Urinary bladder (tissue), 4 donors: ENCODE measurements around the gene SLC30A2. TPM values are rescaled to one million over a fixed set of nuclear protein-coding genes. Genes with fewer than 3 reads are reported as not detected.
"Not testable (repeated sequence)": the region's sequence is repeated elsewhere in the genome, so short reads cannot be mapped to it uniquely, and the experiment has no call there.

Experiments used
- DNase-seq: peaks from one replicate; pipeline ENCODE4 v3.0.0-alpha.2; 2015; ENCODE audit errors: extremely low spot score
- H3K27ac ChIP-seq: one replicate; pipeline ENCODE4 v1.5.1; 2013; ENCODE audit warnings: low read depth, mild to moderate bottlenecking, moderate library complexity
- H3K36me3 ChIP-seq: one replicate; pipeline ENCODE4 v1.6.1; 2013; ENCODE audit warnings: mild to moderate bottlenecking, moderate library complexity; ENCODE audit not compliant: insufficient read depth
- H3K4me1 ChIP-seq: one replicate; pipeline ENCODE4 v1.6.1; 2013; ENCODE audit warnings: mild to moderate bottlenecking, moderate library complexity; ENCODE audit not compliant: insufficient read depth
- H3K4me3 ChIP-seq: one replicate; pipeline ENCODE4 v1.5.1; 2013; ENCODE audit warnings: low read depth, low read length
- WGBS: extraction: QIAGEN DNeasy Blood & Tissue Kit; methylation state at CpG from one replicate; pipeline ENCODE4 v1.1.7; 2013; 5-methylcytosine and 5-hydroxymethylcytosine counted together
- polyA plus RNA-seq: library from polyadenylated mRNA; stranded (reverse); fragments of 200-250 nt; gene quantifications from one replicate; pipeline ENCODE4 v1.2.3, GENCODE V29; 2013
- total RNA-seq: library from RNA; depleted of rRNA; stranded (reverse); fragments of >200 nt; gene quantifications from one replicate; pipeline ENCODE4 v1.2.3, GENCODE V29; 2014
- donor health status: healthy with polysubstance abuse.
- donor health status: healthy.

Gene SLC30A2, protein sequence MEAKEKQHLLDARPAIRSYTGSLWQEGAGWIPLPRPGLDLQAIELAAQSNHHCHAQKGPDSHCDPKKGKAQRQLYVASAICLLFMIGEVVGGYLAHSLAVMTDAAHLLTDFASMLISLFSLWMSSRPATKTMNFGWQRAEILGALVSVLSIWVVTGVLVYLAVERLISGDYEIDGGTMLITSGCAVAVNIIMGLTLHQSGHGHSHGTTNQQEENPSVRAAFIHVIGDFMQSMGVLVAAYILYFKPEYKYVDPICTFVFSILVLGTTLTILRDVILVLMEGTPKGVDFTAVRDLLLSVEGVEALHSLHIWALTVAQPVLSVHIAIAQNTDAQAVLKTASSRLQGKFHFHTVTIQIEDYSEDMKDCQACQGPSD
- total RNA-seq = 1.7 TPM
- 0.24 TPM for polyA plus RNA-seq

DNA sequence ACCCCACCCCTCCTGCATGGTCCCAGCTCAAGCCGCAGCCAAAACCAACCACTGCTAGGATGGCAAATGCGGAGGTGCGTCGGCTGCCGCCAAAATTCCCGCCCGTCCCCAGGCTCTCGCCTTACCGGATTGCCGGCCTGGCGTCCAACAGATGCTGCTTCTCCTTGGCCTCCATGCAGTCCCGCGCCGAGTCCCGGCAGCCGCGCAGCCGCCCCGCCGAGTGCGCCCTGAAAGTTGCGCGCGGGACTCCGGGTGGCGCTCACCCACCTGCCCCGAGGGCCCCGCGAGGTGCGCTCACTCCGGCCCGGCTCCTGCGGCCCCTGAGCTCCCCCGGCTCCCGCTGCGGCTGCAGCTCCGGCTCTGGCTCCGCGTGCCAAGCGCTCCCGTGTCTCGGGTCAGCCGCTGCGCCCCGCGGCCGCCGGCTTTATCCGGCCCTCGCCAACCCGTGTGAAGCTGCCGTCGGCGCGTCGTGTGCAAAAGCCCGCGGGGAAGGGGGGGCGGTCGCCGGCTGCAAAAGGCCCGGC is at the start of gene SLC30A2:
TSS of gene SLC30A2 (minus strand) at position 397 of the 524 bp plus-strand sequence. CDS start at position 175, 222 bp downstream.
- Histone ChIP-seq H3K4me3 (peak within 1 kb of the TSS; percentile 9), H3K27ac (no peak within 1 kb of the TSS), H3K36me3 (no peaks in the 10 kb centered on the region), H3K4me1 (no peaks in the 10 kb centered on the region)
- DNase-seq = no peak
- under 1% methylated on average over 61 of the region's 62 CpGs for WGBS

DNA sequence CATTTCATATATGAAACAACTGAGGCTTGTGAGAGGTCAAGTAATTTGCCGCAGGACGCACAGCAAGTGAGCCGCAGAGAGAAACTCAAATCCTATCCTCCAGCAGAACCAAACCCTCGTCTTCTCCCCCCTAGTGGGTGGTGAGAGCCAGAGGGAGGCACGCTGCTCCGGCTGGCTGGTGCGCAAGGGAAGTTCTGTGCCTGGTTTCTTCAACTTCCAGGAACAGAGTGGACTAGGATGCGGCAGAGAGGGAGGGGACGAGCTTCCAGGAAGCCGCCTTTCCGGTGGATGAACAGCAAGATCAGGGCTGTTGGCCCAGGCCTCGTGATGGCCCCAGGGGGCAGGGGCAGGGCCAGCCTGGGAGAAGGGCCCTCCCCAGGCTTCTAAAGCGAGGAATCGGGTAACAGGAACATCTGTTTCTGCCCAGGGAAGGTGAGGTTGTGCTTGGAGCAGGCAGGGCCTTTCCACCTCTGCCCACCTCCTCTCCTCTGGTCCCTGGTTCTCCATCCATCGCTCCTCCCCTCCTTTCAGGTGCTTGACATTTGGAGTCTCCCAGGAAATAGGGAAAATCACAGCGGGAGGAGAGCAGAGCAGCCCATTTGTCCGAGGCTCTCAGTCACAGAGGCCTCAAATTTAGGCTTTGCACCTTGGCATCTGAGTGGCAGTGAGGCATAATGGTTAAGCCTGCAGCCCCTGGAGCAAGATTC is 48.9 kb upstream of the SLC30A2 start:
- no peak overlapping the region for H3K4me3 ChIP-seq
- H3K4me1 ChIP-seq = no peaks in the 10 kb centered on the region
- no peaks in the 10 kb centered on the region for H3K36me3 ChIP-seq
- H3K27ac ChIP-seq = no peak overlapping the region
- DNase-seq = no peak
- 31% methylated on average over 17 of the region's 17 CpGs for WGBS

DNA sequence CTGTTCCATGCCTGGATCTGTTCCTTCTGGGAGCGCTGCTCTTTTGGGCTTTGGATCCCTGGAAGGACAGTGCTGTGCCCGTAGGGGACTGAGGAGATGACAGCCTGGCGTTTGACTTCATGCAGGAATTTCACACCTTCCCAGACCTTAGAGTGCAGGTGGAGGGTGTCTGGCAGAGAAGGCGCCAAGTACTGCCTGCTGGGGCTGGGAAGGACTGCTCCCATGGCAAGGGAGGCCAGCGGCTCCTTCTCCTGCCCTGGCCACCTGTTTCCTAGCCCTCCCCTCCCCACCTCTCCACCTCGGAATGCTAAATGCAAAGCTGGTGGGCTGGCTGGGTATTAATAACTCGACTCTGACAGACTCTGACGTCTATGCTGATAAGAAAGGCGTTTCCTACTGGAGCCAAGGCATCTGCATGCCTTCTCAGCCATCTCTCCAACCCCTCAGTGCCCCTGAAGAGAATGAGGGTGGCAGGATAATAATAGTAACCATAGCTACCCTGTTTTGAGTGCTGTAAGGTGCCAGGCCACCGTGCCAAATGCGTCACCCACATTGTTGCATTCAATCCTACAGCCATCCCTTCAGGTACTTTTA is 48.3 kb upstream of the SLC30A2 start:
- H3K36me3 ChIP-seq = no peaks in the 10 kb centered on the region
- WGBS = 16% methylated on average over 11 of the region's 11 CpGs
- no peak for DNase-seq
- no peak overlapping the region for H3K27ac ChIP-seq
- no peaks in the 10 kb centered on the region for H3K4me1 ChIP-seq
- no peak overlapping the region for H3K4me3 ChIP-seq

DNA sequence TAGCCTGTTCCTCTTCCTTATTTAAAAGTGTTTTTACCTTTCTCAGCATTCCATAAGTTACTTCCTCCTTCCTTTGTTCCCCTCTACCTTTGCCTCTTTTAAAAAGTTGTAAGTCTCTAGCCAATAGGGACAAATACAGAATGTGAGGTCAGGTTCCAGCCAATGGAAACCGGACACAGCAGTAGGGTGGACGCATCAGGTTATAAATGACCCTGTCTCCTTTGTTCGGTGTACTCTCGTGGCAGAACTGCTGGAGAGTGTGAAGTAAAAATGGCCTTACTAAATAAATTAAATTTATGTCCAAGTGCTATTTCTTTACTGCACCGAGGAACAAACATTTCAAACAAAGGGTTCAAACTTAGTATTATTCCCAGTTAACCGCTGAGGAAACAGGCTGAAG is 47.7 kb upstream of the SLC30A2 start:
- not testable (repeated sequence) for H3K27ac ChIP-seq, H3K36me3 ChIP-seq, H3K4me1 ChIP-seq, H3K4me3 ChIP-seq, DNase-seq
- 39% methylated on average over 6 of the region's 6 CpGs for WGBS

DNA sequence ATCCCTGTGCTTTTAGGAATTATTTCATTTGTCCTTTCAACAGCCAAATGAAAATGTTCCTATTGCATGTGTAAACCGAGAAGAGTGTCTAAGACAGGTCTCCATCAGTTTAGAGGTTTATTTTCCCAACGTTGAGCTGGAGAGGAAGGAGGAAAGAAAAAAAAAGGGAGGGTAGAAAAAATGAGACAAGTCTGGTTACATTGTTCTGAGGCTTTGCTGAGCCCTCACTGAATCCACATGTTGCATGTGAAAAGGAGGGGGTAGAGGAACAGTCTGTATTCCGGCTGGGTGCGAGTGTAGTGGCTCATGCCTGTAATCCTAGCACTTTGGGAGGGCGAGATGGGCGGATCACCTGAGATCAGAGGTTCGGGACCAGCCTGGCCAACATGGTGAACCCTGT is 46.5 kb upstream of the SLC30A2 start:
- WGBS = 67% methylated on average over 7 of the region's 7 CpGs
- Histone ChIP-seq H3K4me3 (no peak overlapping the region), H3K4me1 (no peaks in the 10 kb centered on the region), H3K27ac (no peak overlapping the region), H3K36me3 (no peaks in the 10 kb centered on the region)
- no peak for DNase-seq

DNA sequence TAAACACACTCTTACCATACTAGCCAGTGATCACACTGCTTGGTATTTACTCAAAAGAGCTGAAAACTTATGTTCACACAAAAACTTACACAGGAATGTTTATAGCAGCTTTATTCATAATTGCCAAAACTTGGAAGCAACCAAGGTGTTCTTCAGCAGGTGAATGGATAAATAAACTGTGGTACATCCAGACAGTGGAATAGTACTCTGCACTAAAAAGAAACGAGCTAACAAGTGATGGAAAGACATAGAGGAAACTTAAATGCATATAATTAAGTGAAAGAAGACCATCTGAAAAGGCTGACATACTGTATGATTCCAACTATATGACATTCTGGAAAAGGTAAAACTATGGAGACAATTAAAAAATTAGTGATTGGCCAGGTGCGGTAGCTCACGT is 45.0 kb upstream of the SLC30A2 start:
- DNase-seq = no peak
- H3K27ac ChIP-seq = no peak overlapping the region
- 87% methylated on average over 3 of the region's 3 CpGs for WGBS

DNA sequence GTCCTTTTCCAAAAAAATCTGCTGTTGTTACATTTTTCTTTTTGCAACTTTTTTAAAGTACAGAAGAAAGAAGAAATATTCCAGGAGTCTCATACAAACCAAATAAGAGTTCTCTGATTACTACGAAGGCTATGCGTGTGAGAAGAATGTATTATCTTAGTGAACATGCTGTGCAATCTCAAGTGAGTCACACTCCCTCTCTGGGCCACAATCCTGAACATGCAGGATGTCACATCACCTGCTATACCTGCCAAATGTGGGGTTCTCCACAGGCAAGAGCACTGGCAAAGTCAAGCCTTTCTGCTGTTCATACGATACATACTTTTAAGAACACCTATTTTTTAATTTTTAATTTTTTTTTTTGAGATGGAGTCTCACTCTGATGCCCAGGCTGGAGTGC is 43.2 kb upstream of the SLC30A2 start:
- no peak overlapping the region for H3K27ac ChIP-seq

More for the DNA sequence above, 45.0 kb upstream of the SLC30A2 start:
- H3K36me3 ChIP-seq = no peaks in the 10 kb centered on the region
- no peaks in the 10 kb centered on the region for H3K4me1 ChIP-seq
- H3K4me3 ChIP-seq = no peak overlapping the region

DNA sequence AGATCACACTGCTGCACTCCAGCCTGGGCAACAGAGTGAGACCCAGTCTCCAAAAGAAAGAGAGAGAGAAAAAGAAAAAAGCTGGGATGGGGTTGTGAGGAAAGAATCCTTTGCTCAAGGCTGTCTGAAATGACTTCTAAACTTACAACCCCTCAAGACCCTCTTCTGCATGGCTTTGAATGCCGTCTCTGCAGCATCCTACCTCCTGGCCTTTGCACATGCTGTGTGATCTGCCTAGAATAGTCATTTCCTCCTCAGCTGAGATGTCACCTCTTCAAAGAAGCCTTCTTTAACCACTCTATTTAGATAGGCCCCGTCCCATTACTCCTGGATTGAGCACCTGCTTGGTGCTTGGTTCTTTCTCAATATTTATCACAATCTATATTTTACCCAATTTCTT is 38.9 kb upstream of the SLC30A2 start:
- H3K4me1 ChIP-seq = no peaks in the 10 kb centered on the region
- WGBS = 84% methylated on average over 2 of the region's 2 CpGs
- H3K4me3 ChIP-seq = no peak overlapping the region
- DNase-seq = no peak
- H3K36me3 ChIP-seq = no peaks in the 10 kb centered on the region
- no peak overlapping the region for H3K27ac ChIP-seq

More for the DNA sequence above, 43.2 kb upstream of the SLC30A2 start:
- no peaks in the 10 kb centered on the region for H3K4me1 ChIP-seq
- no peak overlapping the region for H3K4me3 ChIP-seq
- DNase-seq = no peak
- WGBS = 97% methylated on average over 3 of the region's 3 CpGs
- no peaks in the 10 kb centered on the region for H3K36me3 ChIP-seq

DNA sequence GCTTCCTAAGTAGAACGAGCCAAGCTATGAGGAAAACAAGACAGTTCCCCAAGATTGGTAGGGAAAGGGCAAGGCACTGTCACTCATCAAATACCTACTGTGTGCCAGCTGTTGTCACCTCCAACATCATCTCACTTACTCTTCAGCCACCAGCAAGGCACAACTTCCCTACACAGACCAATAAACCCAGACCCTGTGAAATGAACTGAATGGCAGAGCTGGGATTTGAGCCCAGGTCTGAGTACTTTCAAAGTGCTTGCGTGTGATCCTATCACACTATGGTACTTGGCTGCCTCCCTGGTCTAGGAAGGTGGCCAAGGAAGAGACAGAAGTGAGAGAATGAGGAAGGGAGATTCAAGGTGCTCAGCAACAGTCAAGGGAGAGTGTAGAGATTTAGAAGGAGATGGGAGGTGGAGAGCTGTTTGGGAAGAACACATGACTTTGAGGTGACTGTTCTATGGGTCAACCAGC is 38.2 kb upstream of the SLC30A2 start:
- no peak for DNase-seq
- Histone ChIP-seq H3K36me3 (no peaks in the 10 kb centered on the region), H3K27ac (no peak overlapping the region), H3K4me3 (no peak overlapping the region), H3K4me1 (no peaks in the 10 kb centered on the region)
- 40% methylated on average over 2 of the region's 2 CpGs for WGBS

DNA sequence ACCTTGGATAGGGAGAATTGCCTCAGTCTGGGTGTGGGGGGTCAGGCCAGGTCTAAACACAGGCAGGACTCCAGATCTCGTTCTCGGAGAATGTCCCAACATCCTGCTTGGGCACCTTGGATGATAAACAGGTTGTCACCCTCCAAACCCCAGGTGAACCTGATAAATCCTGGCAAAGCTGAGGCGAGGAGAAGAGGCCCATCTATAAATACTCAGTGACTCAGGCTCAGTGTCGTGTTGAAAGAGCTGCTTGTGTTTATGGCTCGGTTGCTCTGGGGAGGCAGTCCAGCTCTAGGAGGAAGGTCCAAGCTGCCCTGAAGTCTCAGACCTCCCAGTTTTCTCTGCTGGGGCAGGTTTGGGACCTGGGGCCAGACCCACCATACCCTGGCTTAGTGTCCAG is 37.3 kb upstream of the SLC30A2 start:
- H3K4me1 ChIP-seq = no peaks in the 10 kb centered on the region
- H3K4me3 ChIP-seq = no peak overlapping the region
- DNase-seq = no peak
- no peak overlapping the region for H3K27ac ChIP-seq
- 30% methylated on average over 5 of the region's 5 CpGs for WGBS
- H3K36me3 ChIP-seq = no peaks in the 10 kb centered on the region

DNA sequence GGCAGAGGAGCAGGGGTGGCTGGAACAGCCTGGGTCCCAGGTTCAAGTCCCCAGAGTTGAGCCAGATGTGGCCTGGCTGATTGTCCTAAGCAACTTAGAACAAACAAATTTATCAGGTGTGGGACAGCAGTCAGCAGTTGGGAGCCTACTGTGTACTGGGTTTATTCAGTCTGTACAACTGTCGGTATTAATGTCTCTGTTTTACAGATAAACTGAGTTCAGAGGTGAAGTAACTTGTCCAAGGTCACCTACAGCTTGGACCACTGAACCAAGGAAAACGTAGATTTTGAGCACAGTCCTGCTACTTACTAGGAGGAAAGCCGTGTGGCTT is 36.1 kb upstream of the SLC30A2 start:
- Histone ChIP-seq H3K4me1 (no peaks in the 10 kb centered on the region), H3K27ac (no peak overlapping the region), H3K36me3 (no peaks in the 10 kb centered on the region), H3K4me3 (no peak overlapping the region)
- 74% methylated on average over 3 of the region's 3 CpGs for WGBS
- no peak for DNase-seq

DNA sequence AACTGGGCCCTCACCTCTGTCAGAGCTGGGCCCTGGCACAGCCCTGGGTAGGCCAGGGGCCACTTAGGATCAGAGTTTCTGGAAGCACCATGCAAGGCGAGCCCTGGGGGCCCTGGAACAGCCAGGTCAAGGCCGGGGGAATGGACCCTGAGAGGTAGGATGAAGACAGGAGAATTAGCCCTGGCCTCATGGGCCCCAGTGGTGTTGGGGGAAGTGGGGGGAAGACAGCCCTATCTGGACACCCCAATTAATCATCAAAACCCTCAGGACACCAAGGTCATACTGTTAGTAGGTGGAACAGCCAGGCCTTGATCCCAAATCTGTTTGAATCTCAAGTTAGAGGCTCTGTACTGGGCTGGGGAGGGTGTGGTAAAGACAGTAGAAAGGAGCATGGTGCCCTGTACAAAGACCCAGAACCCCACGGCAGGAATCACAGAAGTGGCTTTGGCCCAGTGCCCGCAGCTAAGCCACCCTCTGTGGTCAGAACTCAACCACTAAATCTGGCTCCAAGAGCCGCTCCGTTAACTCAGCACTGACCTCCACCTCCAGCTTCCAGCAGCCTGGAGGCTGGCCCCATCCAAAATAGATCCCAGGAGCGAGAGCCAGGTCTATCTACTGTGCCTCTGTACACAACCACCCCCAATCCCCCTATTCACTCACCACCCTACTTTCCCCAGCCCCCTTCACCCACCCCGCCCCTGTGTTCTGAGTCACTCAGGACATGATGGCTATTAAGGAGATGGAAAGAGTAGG is 35.5 kb upstream of the SLC30A2 start:
- WGBS = 67% methylated on average over 8 of the region's 8 CpGs
- Histone ChIP-seq H3K36me3 (no peaks in the 10 kb centered on the region), H3K4me3 (no peak overlapping the region), H3K4me1 (no peaks in the 10 kb centered on the region), H3K27ac (no peak overlapping the region)
- DNase-seq = no peak
